GM18520 (cell line): ENCODE data around the gene PLXNB2.
"Not testable (repeated sequence)": the region's sequence is repeated elsewhere in the genome, so short reads cannot be mapped to it uniquely, and the experiment has no call there.

ENCODE experiments used
- ATAC-seq: cut with Tn5 transposase; IDR thresholded peaks from one replicate; pipeline ENCODE4 v1.9.1; 2021; ENCODE audit not compliant: unreplicated experiment

Gene PLXNB2

DNA sequence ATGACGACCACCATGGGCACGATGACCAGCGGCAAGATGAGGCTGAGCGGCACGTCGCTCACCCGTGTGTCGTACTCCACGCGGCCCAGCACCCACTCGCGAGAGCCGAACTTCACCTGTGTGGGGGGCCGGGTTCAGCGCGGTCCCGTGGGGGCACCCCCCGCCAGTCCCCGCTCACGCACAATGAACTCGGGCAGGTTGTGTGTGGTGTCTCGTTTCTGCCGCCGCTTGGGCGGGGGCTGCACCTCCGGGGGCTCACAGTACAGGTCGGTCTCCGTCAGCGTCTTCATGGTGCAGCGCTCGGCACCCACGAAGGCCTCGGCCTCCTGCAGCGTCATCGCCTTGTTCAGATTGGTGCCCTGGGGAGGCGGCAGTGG lies 26.1 kb downstream of the PLXNB2 start:
- ATAC-seq, result no peak

DNA sequence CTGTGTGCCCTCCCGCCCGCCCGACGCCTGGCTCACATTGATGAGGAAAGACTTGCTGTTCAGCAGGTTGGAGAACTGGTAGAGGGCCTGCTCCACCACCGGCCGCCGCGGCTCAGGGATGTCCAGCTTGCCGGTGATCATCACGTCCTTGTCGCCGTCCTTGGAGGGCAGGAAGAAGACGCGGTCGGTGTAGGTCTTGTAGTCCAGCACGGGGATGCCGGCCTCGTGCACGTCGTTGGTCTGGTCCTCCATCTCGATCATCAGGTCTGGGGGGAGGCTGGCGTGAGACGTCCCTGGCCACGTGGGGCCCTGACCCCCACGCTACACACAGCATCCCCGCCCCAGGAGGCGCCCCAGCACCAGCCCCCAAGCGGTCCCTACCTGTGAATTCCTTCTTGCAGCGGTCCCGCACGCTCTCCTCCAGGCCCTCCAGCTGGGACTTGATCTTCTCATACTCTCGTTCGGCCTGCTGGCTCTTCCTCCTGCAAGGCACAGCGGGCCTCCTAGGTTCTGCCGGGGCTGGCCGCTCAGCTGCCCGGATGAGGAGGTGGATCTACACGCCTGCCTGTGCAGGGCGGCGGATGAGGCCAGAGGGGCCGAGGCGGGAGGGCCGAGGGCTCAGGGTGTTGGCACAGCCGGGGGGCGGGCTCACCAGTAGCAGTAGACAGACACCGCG lies 26.6 kb downstream of the PLXNB2 start:
- ATAC-seq, result no peak

DNA sequence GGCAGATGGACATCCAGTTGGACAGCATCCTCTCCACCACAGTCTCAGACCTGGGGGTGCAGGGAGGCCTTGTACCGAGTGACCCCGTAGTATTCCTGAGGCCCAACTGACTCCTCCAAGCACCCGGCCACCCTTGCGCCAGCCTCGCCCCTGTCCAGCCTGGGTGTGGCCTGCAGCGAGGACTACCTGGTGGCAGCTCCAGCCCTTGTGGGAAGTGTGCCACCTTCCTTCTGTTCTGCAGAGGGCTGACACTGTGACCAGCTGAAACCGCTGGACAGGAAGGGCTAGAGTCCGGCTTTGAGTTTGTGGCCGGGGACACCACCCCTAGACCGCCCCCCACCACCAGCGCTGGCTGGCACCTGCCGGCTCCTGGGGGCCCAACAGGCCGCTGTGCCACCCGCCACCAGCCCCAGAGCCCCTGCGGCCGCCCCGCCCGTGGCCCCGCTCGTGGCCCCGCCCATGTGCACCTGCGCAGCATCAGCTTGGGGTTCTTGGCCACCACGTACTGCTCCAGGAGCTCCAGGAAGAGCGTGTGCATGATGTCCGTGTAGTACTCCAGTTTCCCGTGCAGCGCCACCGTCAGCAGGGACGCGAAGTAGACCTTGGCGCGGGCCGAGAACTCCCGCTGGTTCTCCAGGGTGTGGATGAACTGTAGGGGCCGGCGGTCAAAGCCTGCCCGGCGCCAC lies 27.3 kb downstream of the PLXNB2 start:
- ATAC-seq, result no peak

DNA sequence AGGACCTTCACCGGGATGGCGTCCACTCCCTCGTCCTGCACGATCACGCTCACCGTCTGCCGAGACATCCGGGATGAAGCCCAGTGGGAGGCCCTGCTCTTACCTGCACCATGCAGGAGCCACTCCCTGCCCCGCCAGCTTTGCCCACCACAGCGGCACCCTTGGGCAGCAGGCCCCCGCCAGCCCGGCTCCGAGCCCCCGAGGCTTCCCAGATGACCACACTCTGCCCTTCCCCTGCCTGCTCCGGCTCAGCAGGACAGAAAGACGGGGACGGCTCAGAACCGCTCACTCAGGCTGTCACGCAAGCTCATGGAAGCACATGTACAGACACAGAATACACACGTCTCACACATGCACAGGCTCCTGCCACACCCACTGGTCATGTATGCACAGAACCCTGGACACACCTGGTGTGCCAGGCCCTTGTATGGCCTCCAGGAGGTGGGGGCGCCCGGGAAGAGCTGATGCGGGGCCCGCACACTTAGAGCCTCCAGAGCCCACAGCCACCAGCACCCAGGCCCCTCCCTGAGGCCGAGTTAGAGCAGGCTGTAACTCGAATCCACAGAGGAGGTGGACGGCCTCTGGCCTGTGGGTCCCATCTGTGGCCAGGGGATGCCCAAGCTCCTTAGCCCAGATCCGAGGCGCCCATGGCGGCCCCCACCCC lies 28.4 kb downstream of the PLXNB2 start:
- no peak for ATAC-seq

DNA sequence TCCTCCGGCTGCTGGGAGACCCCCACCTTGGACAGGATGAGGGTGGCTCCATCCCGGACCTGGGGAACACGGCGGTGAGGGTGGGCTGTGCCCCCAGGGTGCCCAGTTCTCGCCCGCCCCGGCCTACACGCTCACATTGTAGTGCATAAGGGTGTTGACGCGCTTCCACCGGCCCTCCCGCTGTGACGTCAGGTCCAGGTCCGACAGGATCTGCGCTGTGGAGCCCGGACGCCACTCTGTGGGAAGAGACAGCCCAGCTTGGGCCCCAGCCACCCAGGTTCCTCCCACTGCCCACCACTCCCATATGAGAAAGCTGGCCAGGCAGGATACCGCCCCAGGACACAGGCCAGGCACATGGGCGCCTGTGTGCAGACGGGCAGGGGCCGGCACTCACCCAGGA lies 29.0 kb downstream of the PLXNB2 start:
- no peak for ATAC-seq

DNA sequence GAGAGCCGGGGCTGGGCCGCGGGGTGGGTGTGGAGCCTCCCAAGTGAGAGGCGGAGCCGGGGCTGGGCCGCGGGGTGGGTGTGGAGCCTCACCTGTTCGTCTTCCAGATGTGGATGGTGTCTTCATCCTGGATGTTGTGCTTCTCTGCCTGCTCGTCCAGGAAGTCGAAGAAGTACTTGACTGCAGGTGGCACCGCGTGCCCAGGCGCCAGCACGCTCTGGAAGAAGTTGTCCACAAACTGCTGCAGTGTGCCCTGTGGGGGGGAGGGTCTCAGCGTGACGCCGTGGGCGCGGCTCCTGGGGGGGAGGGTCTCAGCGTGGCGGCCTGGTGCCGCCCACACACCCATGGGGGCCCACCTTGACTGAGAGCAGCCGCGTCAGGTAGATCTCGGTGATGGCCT lies 29.7 kb downstream of the PLXNB2 start:
- ATAC-seq, result no peak

DNA sequence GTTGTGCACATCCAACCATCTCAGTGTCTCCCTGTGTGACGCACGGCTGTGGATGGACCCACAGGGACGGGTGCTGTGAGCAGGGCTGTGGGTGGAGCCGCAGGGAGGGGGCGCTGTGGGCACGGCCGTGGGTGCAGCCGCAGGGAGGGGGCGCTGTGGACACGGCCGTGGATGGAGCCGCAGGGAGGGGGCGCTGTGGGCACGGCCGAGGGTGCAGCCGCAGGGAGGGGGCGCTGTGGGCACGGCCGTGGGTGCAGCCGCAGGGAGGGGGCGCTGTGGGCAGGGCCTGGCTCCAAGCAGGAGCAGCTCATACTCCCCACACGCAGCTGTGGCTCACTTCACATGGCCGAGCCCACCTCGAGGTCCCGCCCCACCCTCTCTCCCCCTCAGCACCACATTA lies 31.3 kb downstream of the PLXNB2 start:
- peak; percentile 47 for ATAC-seq

DNA sequence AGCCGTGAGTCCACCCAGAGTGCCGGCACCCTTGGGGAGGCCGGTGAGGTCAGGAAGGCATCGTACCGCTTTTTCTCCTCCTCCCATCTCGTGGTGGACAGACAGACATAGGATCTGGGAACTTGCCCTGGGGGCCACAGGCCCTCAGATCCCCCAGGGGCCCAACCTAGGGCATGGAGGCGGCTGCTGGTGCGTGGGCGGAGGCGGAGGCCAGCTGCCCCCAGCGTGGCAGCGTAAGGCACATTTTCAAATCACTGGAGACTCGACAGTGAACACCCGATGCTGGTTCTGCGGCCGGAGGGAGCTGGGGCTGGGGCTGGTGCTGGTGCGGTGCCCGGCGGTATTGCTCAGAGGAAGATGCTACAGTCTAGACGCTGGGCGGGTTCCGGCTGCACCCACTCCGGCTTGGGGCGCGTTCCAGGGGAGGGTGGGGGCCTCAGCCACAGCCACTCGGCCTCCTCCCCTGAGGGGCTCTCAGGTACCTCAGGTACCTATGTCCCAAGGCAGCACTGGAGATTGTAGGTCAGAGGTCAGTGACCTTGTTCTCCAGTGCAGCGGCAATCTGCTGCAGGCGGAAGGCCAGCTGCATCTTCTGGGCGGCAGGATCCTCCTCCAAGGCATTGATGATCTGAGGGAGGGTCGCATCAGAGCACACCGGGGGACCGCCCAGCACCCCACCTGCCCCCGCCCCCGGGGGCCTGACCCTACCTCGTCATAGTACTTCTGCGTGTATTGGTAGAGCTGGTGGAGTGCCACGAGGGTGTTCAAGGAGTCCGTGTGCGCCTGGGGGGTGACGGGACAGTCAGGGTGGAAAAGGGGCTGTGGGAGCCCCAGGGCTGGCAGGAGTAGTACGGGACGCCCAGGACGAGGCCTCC lies 32.0 kb downstream of the PLXNB2 start:
- no peak for ATAC-seq

DNA sequence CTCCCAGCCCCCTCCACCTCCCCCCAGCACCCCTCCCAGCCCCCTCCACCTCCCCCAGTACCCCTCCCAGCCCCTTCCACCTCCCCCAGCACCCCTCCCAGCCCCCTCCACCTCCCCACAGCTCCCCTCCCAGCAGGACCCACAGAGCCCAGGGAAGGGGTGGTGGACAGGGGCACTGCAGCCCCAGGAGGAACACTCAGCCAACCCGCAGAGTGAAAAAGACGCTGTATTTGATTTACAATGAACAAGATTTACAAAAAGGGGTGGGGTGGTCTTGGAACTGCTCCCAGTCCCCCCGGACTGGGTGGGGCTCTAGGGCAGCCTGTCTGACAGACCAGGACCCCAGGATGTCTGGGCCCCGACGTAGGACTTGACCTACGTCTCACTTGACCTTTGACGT lies 32.7 kb downstream of the PLXNB2 start:
- ATAC-seq, result no peak

DNA sequence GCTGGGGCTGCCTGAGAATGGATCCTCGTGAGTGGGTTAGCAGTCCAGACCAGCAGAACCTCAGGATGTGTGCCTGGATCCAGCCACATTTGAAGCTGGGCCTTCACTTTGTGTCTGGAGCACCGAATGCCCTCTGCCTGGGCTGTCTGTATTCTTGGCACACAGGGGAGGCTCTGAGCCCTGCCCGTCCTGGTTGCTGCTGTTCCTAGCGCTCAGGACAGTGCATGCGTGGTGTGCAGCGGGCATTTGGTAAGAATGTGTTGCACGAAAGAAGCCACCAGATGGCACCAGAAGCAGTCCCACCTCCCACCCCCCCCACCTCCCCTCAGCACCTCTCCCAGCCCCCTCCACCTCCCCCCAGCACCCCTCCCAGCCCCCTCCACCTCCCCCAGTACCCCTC lies 33.1 kb downstream of the PLXNB2 start:
- ATAC-seq, result no peak

DNA sequence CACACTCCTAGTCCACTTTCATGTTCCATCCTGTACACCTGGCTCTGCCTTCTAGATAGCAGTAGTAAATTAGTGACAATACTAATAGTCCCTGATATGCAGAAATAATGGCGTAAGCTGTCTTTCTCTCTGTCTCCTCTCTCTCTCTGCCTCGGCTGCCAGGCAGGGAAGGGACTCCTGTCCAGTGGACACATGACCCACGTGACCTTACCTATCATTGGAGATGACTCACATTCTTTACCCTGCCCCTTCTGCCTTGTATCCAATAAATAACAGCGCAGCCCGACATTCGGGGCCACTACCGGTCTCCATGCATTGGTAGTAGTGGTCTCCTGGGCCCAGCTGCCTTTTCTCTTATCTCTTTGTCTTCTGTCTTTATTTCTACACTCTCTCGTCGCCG lies 33.7 kb downstream of the PLXNB2 start:
- not testable (repeated sequence) for ATAC-seq

DNA sequence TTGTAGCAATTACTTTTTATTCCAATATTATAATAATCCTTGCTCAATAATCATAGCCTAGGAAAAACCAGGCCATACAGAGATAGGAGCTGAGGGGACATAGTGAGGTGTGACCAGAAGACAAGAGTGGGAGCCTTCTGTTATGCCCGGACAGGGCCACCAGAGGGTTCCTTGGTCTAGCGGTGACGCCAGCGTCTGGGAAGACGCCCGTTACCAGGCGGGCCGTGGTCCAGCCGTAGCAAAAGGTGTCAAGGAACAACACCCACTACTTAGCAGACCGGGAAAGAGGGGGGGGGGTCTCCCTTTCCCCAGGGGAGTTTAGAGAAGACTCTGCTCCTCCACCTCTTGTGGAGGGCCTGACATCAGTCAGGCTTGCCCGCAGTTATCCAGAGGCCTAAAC lies 34.1 kb downstream of the PLXNB2 start:
- not testable (repeated sequence) for ATAC-seq

DNA sequence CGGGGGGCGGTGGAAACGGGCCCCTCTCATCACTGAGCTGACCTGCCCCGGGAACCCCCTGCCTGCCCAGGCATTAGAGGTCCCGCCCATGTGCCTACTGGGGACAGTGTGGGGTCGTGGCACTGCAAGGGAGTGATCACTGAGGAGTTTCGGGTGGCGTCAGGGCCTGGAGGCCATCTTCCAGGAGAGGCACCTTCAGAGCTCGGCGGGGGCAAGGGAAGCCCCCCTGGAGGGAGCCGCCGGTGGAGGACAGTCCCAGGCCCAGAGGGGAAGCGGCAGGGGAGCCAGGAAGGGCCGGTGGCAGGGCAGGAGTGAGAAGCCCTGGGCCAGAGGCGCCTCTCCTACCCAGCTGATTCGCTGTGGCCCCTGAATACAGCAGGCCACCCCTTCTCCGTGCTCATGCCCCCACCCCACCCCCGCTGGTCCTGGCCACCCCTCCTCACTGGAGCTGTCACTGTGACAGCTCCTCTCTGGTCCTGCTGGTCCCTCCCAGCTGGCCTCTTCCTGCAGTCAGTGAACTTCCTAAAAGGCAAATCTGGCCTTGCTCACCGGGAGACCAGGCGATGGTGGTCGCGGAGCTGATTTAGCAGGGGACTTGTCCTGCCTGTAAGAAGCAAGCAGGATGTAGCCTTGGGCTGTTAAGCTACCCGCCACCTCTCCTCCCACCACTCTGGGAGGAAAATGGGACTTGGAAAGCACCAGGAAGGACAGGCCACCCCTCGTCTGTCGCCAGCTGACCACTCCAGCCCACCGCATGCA lies 35.2 kb downstream of the PLXNB2 start:
- ATAC-seq, result no peak

DNA sequence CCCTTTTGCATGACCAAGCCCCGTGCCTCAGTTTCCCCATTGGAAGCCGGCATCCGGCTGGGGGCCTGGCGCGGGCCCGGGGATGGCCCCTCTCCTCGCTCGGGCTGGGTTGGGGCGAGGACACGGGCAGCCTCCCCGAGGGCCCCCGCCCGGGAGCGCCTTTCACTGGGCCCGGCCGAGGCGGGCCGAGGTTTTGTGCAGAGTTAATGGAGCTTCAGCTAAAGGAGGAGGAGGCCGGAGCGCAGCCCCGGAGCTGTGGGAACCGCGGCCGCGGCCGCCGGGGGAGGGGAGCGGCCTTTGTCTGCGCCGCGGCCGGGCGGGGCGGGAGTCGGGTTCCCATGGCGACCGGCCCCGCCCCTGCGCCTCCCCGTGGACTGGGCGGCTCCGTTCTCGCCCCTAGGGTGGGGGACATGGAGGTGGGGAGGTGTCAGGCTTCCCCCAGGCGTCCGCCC lies 35.9 kb downstream of the PLXNB2 start:
- ATAC-seq, result no peak

DNA sequence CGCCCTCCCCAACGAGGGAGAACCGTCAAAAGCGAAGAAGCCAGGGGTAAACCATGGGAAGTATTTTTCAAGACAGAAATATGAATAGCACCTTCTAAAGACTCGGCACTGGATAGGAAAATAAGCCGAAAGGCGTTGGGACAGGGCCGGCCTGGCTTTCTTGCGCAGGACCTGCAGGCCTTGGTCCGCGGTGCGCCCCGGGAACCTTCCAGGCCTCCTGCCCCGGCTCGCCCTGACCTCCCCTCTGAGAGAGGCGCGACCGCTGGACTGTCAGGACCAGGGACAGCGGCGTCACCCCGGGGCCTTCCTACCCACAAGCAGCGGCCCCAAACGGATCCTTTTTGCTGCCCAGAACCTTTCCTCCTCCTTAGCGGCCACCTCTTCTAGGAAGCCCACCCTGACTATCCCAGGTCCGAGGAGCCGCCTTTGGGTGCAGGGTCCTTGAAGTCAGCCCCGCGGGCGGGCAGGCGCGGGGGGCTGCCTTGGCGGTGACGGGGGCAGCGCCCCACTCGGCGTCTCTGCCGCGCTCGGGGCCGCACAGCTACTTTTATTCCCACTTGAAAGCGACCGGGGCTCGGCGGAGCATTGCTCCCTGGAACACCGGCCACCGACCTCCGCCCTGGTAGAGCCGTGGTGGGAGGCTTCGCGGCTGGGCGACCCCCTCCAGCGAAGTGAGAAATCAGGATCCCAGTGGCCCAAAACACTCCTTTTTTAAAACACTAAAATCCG lies 36.6 kb downstream of the PLXNB2 start:
- ATAC-seq, result no peak

DNA sequence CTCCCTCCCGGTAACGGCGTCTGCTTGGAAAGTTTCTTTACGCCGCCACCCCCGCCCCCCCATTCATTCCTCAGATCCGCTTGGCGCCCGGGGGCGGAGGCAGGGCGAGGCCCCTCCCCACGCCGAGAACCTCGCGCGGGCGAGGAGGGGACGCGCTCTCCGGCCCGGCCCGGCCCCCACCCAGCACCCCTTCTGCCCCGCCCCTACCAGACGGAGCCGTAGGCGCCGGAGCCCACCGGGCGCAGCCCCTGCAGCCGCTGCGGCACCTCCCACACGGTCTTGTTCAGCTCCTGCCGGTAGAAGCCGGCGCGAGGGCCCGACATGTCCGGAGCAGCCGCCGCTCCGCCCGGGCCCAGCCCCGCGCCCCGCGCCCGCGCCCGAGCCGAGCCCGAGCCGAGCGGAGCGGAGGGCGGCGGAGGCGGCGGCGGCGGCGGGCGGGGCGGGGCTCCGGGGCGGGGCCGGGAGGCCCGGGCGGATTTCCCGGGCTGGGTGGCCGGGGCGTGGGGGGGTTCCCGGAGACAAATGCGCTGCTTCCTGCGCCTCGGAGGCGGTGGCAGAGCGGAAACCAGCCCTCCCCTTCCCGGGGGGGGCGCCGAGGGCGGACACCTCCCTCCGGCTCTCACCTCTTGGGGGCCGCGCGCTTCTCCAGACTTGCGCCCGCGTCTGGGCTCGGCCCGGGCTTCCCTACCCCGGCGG lies 37.3 kb downstream of the PLXNB2 start, which contains the start of gene MAPK11:
TSS of gene MAPK11 (minus strand) at position 411 of the 696 bp plus-strand sequence. CDS start at position 323, 88 bp downstream.
- ATAC-seq, result no peak

DNA sequence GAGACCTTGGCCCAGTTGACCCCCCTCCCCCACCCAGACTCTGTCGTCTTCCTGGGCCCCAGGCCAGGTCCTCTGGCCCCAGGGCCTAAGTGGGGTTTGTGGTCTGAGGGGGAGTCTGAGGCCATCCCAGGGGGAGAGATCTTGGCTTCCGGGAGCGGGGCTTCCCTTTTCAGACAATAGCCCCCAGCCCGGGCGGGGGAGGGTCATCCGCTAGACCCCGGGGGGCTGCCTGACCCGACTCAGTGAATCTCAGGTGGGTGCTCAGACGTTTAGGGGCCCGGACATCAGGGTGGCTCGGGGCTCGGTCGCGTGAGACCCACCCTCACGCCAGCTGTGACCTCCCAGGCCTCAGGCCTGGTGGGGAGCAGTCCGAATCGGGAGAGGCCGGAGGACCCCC lies 37.9 kb downstream of the PLXNB2 start:
- ATAC-seq, result no peak

DNA sequence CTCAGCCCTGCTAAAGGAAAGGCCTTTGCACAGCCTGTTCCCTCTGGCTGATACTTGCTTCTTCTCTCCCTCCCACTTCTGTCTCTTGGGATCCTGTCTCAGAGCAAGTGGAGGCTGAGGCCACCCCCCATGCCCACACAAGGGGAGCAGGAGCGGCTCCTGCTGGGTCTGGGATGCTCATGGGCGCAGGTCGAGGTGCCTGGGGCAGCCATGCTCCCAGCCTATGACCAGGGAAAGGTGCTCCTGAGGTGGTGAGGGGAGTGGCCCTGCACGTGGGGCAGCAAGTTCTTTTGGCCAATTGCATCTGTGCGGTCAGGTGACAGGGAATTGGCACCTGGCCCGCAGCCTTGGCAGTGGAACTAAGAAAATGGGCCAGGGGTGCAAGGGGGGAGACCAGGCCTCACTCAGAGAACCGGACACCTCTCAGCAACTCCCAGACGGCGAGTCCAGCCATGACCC lies 38.8 kb downstream of the PLXNB2 start:
- ATAC-seq, result no peak
